MCF 10A (cell line): ENCODE measurements around the gene NTF3. TPM values are rescaled to one million over a fixed set of nuclear protein-coding genes. Genes with fewer than 3 reads are reported as not detected.

Experiments
- BruUV-seq: library from RNA; stranded (reverse); fragments of 400-500 nt; replicated peaks from 2 replicates; lab custom pipeline; 2021; lab: Mats Ljungman, UMichigan
- CTCF ChIA-PET: fragments of 300-600 bp; sonication (Branson Sonifier 250); formaldehyde crosslinking; extraction: SDS; loops from one replicate; lab custom pipeline; 2021; ENCODE audit warnings: antibody characterized with exemption, inconsistent platforms; lab: Yijun Ruan, JAX
- POLR2A ChIA-PET: fragments of 300-600, 350-650 bp; sonication (Branson Sonifier 250); formaldehyde crosslinking; extraction: SDS; loops from one replicate; lab custom pipeline; 2020; ENCODE audit warnings: antibody characterized with exemption, inconsistent platforms; lab: Yijun Ruan, JAX
- DNase-seq: peaks from one replicate; pipeline ENCODE4 v3.0.0-alpha.2; 2018; ENCODE audit not compliant: unreplicated experiment
- H3K27ac Mint-ChIP-seq: one replicate; pipeline ENCODE4 v1.8.0; 2022; ENCODE audit warnings: mild to moderate bottlenecking, low read depth, mixed read lengths; ENCODE audit not compliant: unreplicated experiment
- H3K27me3 Mint-ChIP-seq: one replicate; pipeline ENCODE4 v1.8.0; 2022; ENCODE audit warnings: mixed read lengths; ENCODE audit not compliant: insufficient read depth, unreplicated experiment
- H3K36me3 Mint-ChIP-seq: one replicate; pipeline ENCODE4 v1.8.0; 2022; ENCODE audit warnings: mild to moderate bottlenecking, moderate library complexity, mixed read lengths; ENCODE audit not compliant: insufficient read depth, unreplicated experiment
- H3K4me1 Mint-ChIP-seq: one replicate; pipeline ENCODE4 v1.8.0; 2022; ENCODE audit warnings: mixed read lengths; ENCODE audit not compliant: insufficient read depth, unreplicated experiment
- H3K4me3 Mint-ChIP-seq: one replicate; pipeline ENCODE4 v1.8.0; 2022; ENCODE audit warnings: mild to moderate bottlenecking, moderate library complexity, mixed read lengths; ENCODE audit not compliant: unreplicated experiment
- H3K9me3 Mint-ChIP-seq: one replicate; pipeline ENCODE4 v1.8.0; 2022; ENCODE audit warnings: mixed read lengths; ENCODE audit not compliant: unreplicated experiment
- intact Hi-C: fragments of 100-400 bp; cut with micrococcal nuclease; formaldehyde crosslinking; loops from 2 replicates; pipeline ENCODE4 v1.14.1; 2022
- total RNA-seq: library from RNA; stranded (reverse); gene quantifications from 2 replicates; pipeline ENCODE4 v1.2.3, GENCODE V29; 2022
- TF ChIP-seq, protein P1 (sequence below): fragments of 200-600 bp; IDR thresholded peaks from one replicate; pipeline ENCODE4 v1.8.0; 2022; ENCODE audit warnings: antibody characterized with exemption, mild to moderate bottlenecking; ENCODE audit not compliant: unreplicated experiment

NTF3 gene
- total RNA-seq, 1 experiment from 2014 or later: not detected

DNA sequence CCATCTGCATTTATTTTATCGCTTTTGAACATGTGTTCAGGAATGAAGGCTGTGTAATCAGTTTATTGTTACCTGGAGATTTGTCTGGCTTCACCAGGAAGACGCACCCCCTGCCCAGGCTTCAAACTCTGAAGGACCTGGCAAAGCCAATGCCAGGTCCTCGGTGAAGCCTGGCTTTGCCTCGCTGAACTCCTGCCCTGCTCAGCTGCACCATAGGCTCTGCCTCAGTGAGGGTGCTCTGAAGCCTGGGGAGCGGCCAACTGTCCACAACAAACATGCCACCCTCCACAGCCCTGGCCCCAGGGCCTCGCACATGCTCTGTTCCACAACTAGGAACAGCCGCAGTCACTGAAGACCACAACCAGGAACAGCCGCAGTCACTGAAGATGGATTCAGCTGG is 66.9 kb downstream of the NTF3 start:
- H3K27ac Mint-ChIP-seq: no peak overlapping the region
- no peak for DNase-seq
- TF ChIP-seq, protein P1, sequence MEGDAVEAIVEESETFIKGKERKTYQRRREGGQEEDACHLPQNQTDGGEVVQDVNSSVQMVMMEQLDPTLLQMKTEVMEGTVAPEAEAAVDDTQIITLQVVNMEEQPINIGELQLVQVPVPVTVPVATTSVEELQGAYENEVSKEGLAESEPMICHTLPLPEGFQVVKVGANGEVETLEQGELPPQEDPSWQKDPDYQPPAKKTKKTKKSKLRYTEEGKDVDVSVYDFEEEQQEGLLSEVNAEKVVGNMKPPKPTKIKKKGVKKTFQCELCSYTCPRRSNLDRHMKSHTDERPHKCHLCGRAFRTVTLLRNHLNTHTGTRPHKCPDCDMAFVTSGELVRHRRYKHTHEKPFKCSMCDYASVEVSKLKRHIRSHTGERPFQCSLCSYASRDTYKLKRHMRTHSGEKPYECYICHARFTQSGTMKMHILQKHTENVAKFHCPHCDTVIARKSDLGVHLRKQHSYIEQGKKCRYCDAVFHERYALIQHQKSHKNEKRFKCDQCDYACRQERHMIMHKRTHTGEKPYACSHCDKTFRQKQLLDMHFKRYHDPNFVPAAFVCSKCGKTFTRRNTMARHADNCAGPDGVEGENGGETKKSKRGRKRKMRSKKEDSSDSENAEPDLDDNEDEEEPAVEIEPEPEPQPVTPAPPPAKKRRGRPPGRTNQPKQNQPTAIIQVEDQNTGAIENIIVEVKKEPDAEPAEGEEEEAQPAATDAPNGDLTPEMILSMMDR: no peak

GRCh38 chr12:5499566-5500330 is 67.8 kb downstream of the NTF3 start:
- POLR2A ChIA-PET: no interaction called here
- no TSS peak for BruUV-seq
- TF ChIP-seq, protein P1: no peak
- Mint-ChIP-seq H3K27ac (no peak overlapping the region), H3K9me3 (peaks cover 47% of the 10 kb centered on the region), H3K27me3 (no peaks in the 10 kb centered on the region), H3K4me1 (no peaks in the 10 kb centered on the region), H3K4me3 (no peak overlapping the region), H3K36me3 (no peaks in the 10 kb centered on the region)
- CTCF ChIA-PET: no interaction called here
- intact Hi-C loops: no loop called here
- no peak for DNase-seq

More for the DNA sequence above, 66.9 kb downstream of the NTF3 start:
- H3K4me3 Mint-ChIP-seq: no peak overlapping the region
- ChIA-PET CTCF (no interaction called here), POLR2A (no interaction called here)
- no peaks in the 10 kb centered on the region for H3K36me3 Mint-ChIP-seq
- H3K27me3 Mint-ChIP-seq: no peaks in the 10 kb centered on the region
- H3K9me3 Mint-ChIP-seq: peaks cover 53% of the 10 kb centered on the region
- intact Hi-C loops: no loop called here
- no TSS peak for BruUV-seq
- no peaks in the 10 kb centered on the region for H3K4me1 Mint-ChIP-seq

DNA sequence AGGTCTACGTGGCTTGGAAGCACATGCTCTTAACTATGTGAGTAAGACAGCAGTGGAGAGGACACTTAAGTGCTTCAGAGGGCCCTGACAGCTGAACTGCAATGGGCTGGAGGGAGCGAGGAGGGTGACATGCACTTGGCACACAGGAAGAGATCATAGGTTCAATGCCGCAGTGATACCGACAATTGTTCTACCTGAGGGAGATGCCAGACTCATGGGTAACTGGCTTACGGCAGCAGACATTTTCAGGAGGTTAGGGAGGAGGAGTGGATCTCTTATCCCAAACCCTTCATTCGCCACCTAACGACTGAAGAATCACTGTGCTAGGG is 68.4 kb downstream of the NTF3 start:
- Mint-ChIP-seq H3K4me3 (no peak overlapping the region), H3K36me3 (no peaks in the 10 kb centered on the region), H3K27ac (no peak overlapping the region), H3K9me3 (peaks cover 45% of the 10 kb centered on the region), H3K27me3 (no peaks in the 10 kb centered on the region), H3K4me1 (no peaks in the 10 kb centered on the region)
- DNase-seq: no peak
- TF ChIP-seq, protein P1: no peak
- ChIA-PET CTCF (no interaction called here), POLR2A (no interaction called here)
- BruUV-seq: no TSS peak
- intact Hi-C loops: no loop called here

- H3K27ac Mint-ChIP-seq: no peak overlapping the region
- no TSS peak for BruUV-seq
- no peaks in the 10 kb centered on the region for H3K4me1 Mint-ChIP-seq
- H3K9me3 Mint-ChIP-seq: peaks cover 70% of the 10 kb centered on the region
- no peaks in the 10 kb centered on the region for H3K27me3 Mint-ChIP-seq
- ChIA-PET CTCF (no interaction called here), POLR2A (no interaction called here)
- intact Hi-C loops: no loop called here
- no peak overlapping the region for H3K4me3 Mint-ChIP-seq
- H3K36me3 Mint-ChIP-seq: no peaks in the 10 kb centered on the region
- TF ChIP-seq, protein P1: no peak
- no peak for DNase-seq
These were observed 71.9 kb downstream of the NTF3 start for GRCh38 chr12:5503774-5504173.
